ENCODE results near the gene ARRDC5.

ARRDC5 gene

GRCh38 chr19:4909897-4910593, 7.3 kb upstream of the ARRDC5 start (continued):
- TF ChIP-seq, protein P1, sequence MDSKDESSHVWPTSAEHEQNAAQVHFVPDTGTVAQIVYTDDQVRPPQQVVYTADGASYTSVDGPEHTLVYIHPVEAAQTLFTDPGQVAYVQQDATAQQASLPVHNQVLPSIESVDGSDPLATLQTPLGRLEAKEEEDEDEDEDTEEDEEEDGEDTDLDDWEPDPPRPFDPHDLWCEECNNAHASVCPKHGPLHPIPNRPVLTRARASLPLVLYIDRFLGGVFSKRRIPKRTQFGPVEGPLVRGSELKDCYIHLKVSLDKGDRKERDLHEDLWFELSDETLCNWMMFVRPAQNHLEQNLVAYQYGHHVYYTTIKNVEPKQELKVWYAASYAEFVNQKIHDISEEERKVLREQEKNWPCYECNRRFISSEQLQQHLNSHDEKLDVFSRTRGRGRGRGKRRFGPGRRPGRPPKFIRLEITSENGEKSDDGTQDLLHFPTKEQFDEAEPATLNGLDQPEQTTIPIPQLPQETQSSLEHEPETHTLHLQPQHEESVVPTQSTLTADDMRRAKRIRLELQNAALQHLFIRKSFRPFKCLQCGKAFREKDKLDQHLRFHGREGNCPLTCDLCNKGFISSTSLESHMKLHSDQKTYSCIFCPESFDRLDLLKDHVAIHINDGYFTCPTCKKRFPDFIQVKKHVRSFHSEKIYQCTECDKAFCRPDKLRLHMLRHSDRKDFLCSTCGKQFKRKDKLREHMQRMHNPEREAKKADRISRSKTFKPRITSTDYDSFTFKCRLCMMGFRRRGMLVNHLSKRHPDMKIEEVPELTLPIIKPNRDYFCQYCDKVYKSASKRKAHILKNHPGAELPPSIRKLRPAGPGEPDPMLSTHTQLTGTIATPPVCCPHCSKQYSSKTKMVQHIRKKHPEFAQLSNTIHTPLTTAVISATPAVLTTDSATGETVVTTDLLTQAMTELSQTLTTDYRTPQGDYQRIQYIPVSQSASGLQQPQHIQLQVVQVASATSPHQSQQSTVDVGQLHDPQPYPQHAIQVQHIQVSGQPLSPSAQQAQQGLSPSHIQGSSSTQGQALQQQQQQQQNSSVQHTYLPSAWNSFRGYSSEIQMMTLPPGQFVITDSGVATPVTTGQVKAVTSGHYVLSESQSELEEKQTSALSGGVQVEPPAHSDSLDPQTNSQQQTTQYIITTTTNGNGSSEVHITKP (tag by site-specific recombination; IDR thresholded peaks at IDR 0.05) = no peak
- TF ChIP-seq GLIS2 (tag by site-specific recombination; IDR thresholded peaks at IDR 0.05) (peak; percentile 69; the same call in 1 of the 2 replicates), ZNF302 (tag by site-specific recombination; IDR thresholded peaks at IDR 0.05; ENCODE audit: low read depth) (no peak), ZBTB8A (tag by site-specific recombination; IDR thresholded peaks at IDR 0.05) (peak; percentile 16; the same call in 1 of the 2 replicates), ZBTB44 (tag by site-specific recombination; IDR thresholded peaks at IDR 0.05) (no peak), ZNF530 (tag by site-specific recombination; IDR thresholded peaks at IDR 0.05; ENCODE audit: low read depth) (no peak), ZBTB48 (tag by site-specific recombination; IDR thresholded peaks at IDR 0.05) (no peak), GLIS1 (tag by site-specific recombination; IDR thresholded peaks at IDR 0.05) (0 out of 2 replicates have a peak, but pooled peaks have one; percentile 2), ZNF473 (tag by site-specific recombination; IDR thresholded peaks at IDR 0.05) (no peak), ZNF146 (tag by site-specific recombination; IDR thresholded peaks at IDR 0.05) (no peak), ZNF239 (tag by site-specific recombination; IDR thresholded peaks at IDR 0.05) (no peak), SP3 (tag by site-specific recombination; IDR thresholded peaks at IDR 0.05) (peak; percentile 28), BCL11B (tag by site-specific recombination; IDR thresholded peaks at IDR 0.05; ENCODE audit: low read depth) (no peak), ZNF24 (tag by site-specific recombination; IDR thresholded peaks at IDR 0.05) (peak; percentile 93), ZNF596 (tag by site-specific recombination; IDR thresholded peaks at IDR 0.05) (no peak)
- TF ChIP-seq, protein P2, sequence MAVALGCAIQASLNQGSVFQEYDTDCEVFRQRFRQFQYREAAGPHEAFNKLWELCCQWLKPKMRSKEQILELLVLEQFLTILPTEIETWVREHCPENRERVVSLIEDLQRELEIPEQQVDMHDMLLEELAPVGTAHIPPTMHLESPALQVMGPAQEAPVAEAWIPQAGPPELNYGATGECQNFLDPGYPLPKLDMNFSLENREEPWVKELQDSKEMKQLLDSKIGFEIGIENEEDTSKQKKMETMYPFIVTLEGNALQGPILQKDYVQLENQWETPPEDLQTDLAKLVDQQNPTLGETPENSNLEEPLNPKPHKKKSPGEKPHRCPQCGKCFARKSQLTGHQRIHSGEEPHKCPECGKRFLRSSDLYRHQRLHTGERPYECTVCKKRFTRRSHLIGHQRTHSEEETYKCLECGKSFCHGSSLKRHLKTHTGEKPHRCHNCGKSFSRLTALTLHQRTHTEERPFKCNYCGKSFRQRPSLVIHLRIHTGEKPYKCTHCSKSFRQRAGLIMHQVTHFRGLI (tag by site-specific recombination; IDR thresholded peaks at IDR 0.05) = peak; percentile 73
- TF ChIP-seq, protein P3, sequence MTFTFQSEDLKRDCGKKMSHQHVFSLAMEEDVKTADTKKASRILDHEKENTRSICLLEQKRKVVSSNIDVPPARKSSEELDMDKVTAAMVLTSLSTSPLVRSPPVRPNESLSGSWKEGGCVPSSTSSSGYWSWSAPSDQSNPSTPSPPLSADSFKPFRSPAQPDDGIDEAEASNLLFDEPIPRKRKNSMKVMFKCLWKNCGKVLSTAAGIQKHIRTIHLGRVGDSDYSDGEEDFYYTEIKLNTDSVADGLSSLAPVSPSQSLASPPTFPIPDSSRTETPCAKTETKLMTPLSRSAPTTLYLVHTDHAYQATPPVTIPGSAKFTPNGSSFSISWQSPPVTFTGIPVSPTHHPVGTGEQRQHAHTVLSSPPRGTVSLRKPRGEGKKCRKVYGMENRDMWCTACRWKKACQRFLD (tag by site-specific recombination; IDR thresholded peaks at IDR 0.05) = no peak

DNA sequence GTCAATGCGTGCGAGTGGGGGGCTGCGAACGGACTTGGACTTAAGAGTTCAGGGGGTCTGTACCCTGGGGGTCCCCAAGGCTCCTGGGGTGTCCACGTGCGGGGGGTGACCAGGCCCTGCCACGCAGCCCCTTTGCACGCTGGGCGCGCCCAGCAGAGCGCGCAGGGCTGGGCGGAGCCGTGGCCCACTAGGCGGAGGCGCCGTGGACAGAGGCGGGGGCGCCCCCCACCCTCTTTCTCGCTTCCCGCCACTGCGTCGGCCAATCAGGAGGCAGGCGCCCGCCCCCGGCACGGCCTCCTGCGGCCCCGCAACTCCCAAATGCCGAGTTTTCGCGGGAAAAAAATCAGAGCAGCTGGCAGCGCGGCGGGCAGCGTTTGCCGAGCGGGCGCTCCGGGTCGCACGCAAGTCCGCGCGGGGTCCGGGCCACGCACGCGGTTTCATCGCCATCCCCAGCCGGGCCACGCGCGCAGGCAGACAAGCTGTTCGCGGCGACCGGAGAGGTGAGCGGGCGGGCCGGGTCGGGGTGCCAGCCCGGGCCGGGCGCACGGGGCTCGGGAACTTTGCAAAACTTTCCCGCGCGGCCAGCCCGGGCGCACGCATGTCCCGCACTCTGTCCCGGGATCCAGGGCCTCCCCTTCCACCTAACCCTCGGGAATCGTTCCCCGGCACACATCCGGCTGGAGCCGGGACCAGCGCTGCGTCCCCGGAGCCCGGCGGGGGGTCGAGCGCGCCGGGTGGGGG, 6.6 kb upstream of the ARRDC5 start, which contains the start of gene UHRF1:
Gene UHRF1, plus strand, starts transcription at position 346 of the 741 bp plus-strand sequence. CDS start 1,385 bp downstream, outside the sequence.
- H3K4me1 ChIP-seq (ENCODE audit: control insufficient read depth, insufficient read depth, low read length) = peaks cover 8% of the 10 kb centered on the region
- peak within 1 kb of the TSS; percentile 77 for H3K4me3 ChIP-seq (ENCODE audit: low read depth, low read length)
- ChIA-PET POLR2A (interaction anchor here (0.6 kb wide), 1 partner anchor 37 kb away, joined by 4 read pairs; no protein-coding TSS in a partner anchor), CTCF (interaction anchor here (0.6 to 1.0 kb wide), 3 partner anchors 34 to 102 kb away, joined by 3 to 4 read pairs (median 4); no protein-coding TSS in a partner anchor)
- no peaks in the 10 kb centered on the region for H3K9me3 ChIP-seq (ENCODE audit: control insufficient read depth, insufficient read depth, low read depth, low read length)
- peaks cover 14 to 40% of the 10 kb centered on the region in 2 experiments; a peak in 2 of 3 replicates for H3K36me3 ChIP-seq (ENCODE audit: control insufficient read depth in 2 of 2, insufficient read depth in 1 of 2, low read length in 2 of 2)
- peak within 1 kb of the TSS; percentile 92 for H3K27ac ChIP-seq (ENCODE audit: extremely low read depth, low read depth, low read length)
- TF ChIP-seq ZBTB17 (tag by site-specific recombination; IDR thresholded peaks at IDR 0.05) = 0 out of 2 replicates have a peak, but pooled peaks have one; percentile 9
- TF ChIP-seq ZNF433 (tag by site-specific recombination; IDR thresholded peaks at IDR 0.05; ENCODE audit: low read depth) = no peak
- TF ChIP-seq MYNN (tag by site-specific recombination; IDR thresholded peaks at IDR 0.05; ENCODE audit: borderline replicate concordance) = no peak
- no peak; the same call in none of the 2 replicates for TF ChIP-seq ZSCAN30 (tag by site-specific recombination; IDR thresholded peaks at IDR 0.05)
- no peak for TF ChIP-seq ZNF155 (tag by site-specific recombination; IDR thresholded peaks at IDR 0.05)
- no peak for TF ChIP-seq ZNF621 (tag by site-specific recombination; IDR thresholded peaks at IDR 0.05)
- TF ChIP-seq ZNF266 (tag by site-specific recombination; IDR thresholded peaks at IDR 0.05; ENCODE audit: low read depth) = no peak
- peak; percentile 80; the same call in 1 of the 2 replicates for TF ChIP-seq KLF10 (tag by site-specific recombination; IDR thresholded peaks at IDR 0.05)
- TF ChIP-seq, protein P4, sequence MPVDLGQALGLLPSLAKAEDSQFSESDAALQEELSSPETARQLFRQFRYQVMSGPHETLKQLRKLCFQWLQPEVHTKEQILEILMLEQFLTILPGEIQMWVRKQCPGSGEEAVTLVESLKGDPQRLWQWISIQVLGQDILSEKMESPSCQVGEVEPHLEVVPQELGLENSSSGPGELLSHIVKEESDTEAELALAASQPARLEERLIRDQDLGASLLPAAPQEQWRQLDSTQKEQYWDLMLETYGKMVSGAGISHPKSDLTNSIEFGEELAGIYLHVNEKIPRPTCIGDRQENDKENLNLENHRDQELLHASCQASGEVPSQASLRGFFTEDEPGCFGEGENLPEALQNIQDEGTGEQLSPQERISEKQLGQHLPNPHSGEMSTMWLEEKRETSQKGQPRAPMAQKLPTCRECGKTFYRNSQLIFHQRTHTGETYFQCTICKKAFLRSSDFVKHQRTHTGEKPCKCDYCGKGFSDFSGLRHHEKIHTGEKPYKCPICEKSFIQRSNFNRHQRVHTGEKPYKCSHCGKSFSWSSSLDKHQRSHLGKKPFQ (tag by site-specific recombination; IDR thresholded peaks at IDR 0.05) = no peak
- peak; percentile 66; the same call in 1 of the 2 replicates for TF ChIP-seq ZNF660 (tag by site-specific recombination; IDR thresholded peaks at IDR 0.05)

Measured in HEK293 (cell line).